GM12878 (cell line): ENCODE data around the gene BMP2K. TPM values are rescaled to one million over a fixed set of nuclear protein-coding genes. Genes with fewer than 3 reads are reported as not detected.

Experiments
- ATAC-seq: fragments of 200-7000 bp; cut with Tn5 transposase; 3 replicates; pipeline ENCODE4 v1.9.1; 2020; ENCODE audit warnings: mild to moderate bottlenecking, moderate library complexity
- BruUV-seq: library from RNA; stranded (reverse); fragments of 400-500 nt; replicated peaks from 2 replicates; lab custom pipeline; 2021; lab: Mats Ljungman, UMichigan
- CTCF ChIA-PET: fragments of 300-600 bp; sonication (Branson Sonifier 250); formaldehyde crosslinking; extraction: SDS; loops from one replicate; lab custom pipeline; 2021; ENCODE audit warnings: inconsistent platforms; lab: Yijun Ruan, JAX
- POLR2A ChIA-PET: fragments of 350-600 bp; formaldehyde crosslinking; extraction: SDS; loops from one replicate; lab custom pipeline; 2021; ENCODE audit warnings: inconsistent platforms; lab: Charles Lee
- RAD21 ChIA-PET: fragments of 300-600 bp; sonication (Branson Sonifier 250); formaldehyde crosslinking; loops from one replicate; lab custom pipeline; 2023; ENCODE audit warnings: antibody characterized with exemption; ENCODE audit not compliant: unreplicated experiment; lab: Charles Lee
- SMC1A ChIA-PET: fragments of 300-600 bp; sonication (Branson Sonifier 250); formaldehyde crosslinking; loops from one replicate; lab custom pipeline; 2023; ENCODE audit not compliant: unreplicated experiment, uncharacterized antibody; lab: Charles Lee
- DNase-seq: peaks from one replicate; pipeline ENCODE4 v3.0.0-alpha.2; 2011; ENCODE audit warnings: low read depth, low spot score
- FAIRE-seq: peaks from 3 replicates; lab custom pipeline; 2011; peaks lifted over from hg19 to GRCh38; lab: Jason Lieb, UNC
- H2AFZ ChIP-seq: 2 replicates; pipeline ENCODE4 v1.6.0; 2011; ENCODE audit warnings: low read depth, low read length, control low read depth; ENCODE audit not compliant: control insufficient read depth
- H3K27ac ChIP-seq: 2 replicates; pipeline ENCODE4 v1.5.1; 2011; ENCODE audit warnings: control low read depth; ENCODE audit not compliant: control insufficient read depth, insufficient read depth
- H3K27me3 ChIP-seq, 2 experiments: replicated peaks in 1 of 2; 2 replicates each; pipeline versions ENCODE4 v1.6.0 to v1.6.1; 2011; ENCODE audit warnings: low read length in 1 of 2; ENCODE audit not compliant: control insufficient read depth in 2 of 2, insufficient read depth in 2 of 2
- H3K36me3 ChIP-seq, 2 experiments: 2 replicates each; pipeline ENCODE4 v1.5.1; 2011; ENCODE audit warnings: low read length in 1 of 2; ENCODE audit not compliant: control insufficient read depth in 2 of 2, insufficient read depth in 2 of 2
- H3K4me1 ChIP-seq: 2 replicates; pipeline ENCODE4 v1.6.1; 2011; ENCODE audit warnings: mild to moderate bottlenecking, low read length, moderate library complexity, mixed read lengths; ENCODE audit not compliant: control insufficient read depth, insufficient read depth
- H3K4me2 ChIP-seq: 2 replicates; pipeline ENCODE4 v1.6.0; 2011; ENCODE audit warnings: control low read depth; ENCODE audit not compliant: control insufficient read depth, insufficient read depth
- H3K4me3 ChIP-seq: fragments of 200-600 bp; sonication (generic); 2 replicates; pipeline ENCODE4 v1.5.1; 2016
- H3K79me2 ChIP-seq: 2 replicates; pipeline ENCODE4 v1.6.0; 2011; ENCODE audit warnings: low read length; ENCODE audit not compliant: control insufficient read depth, insufficient read depth
- H3K9ac ChIP-seq: 2 replicates; pipeline ENCODE4 v1.8.0; 2011; ENCODE audit warnings: low read length, control low read depth, mixed read lengths; ENCODE audit not compliant: control insufficient read depth, insufficient read depth
- H3K9me3 ChIP-seq: replicated peaks from 3 replicates; pipeline ENCODE4 v1.5.1; 2011; ENCODE audit warnings: mild to moderate bottlenecking, low read length; ENCODE audit not compliant: control insufficient read depth, insufficient read depth
- H4K20me1 ChIP-seq: 2 replicates; pipeline ENCODE4 v1.6.0; 2011; ENCODE audit not compliant: control insufficient read depth, insufficient read depth
- GABPA ChIP-seq: IDR thresholded peaks from 2 replicates; pipeline ENCODE4 v1.6.1; 2014; ENCODE audit warnings: antibody characterized with exemption, low read depth, mild to moderate bottlenecking, inconsistent platforms
- NFYA ChIP-seq: IDR thresholded peaks from 2 replicates; pipeline ENCODE4 v1.6.1; 2011; ENCODE audit warnings: low read depth, mild to moderate bottlenecking, low read length, improper control_type of control experiment, borderline replicate concordance
- RELA ChIP-seq: fragments of 450-650 bp; IDR thresholded peaks from 2 replicates; pipeline ENCODE4 v1.8.0; 2014; ENCODE audit warnings: borderline replicate concordance; ENCODE audit not compliant: partially characterized antibody
- SMC3 ChIP-seq: IDR thresholded peaks from 2 replicates; pipeline ENCODE4 v1.6.1; 2011; ENCODE audit warnings: low read length, improper control_type of control experiment, borderline replicate concordance
- SP1 ChIP-seq: IDR thresholded peaks from one replicate; pipeline ENCODE4 v1.6.1; 2011; ENCODE audit warnings: low read depth, low read length
- SREBF1 ChIP-seq: IDR thresholded peaks from 2 replicates; pipeline ENCODE4 v1.6.1; 2012; ENCODE audit warnings: mild to moderate bottlenecking, low read length
- SUPT20H ChIP-seq: IDR thresholded peaks from 2 replicates; pipeline ENCODE4 v1.6.1; 2011; ENCODE audit warnings: low read depth, mild to moderate bottlenecking, low read length, moderate library complexity, borderline replicate concordance; ENCODE audit not compliant: control insufficient read depth
- WRNIP1 ChIP-seq: IDR thresholded peaks from 2 replicates; pipeline ENCODE4 v1.6.1; 2011; ENCODE audit warnings: low read depth, low read length, improper control_type of control experiment, borderline replicate concordance
- ZNF687 ChIP-seq: fragments of 450-650 bp; IDR thresholded peaks from 2 replicates; pipeline ENCODE4 v1.6.1; 2017; ENCODE audit warnings: mild to moderate bottlenecking, moderate library complexity
- in situ Hi-C: fragments of 300-500 bp; cut with MboI; formaldehyde crosslinking; loops from 9 replicates; pipeline ENCODE4 v1.14.3; 2018; ENCODE audit warnings: mixed read lengths
- intact Hi-C: fragments of 100-400 bp; cut with micrococcal nuclease; formaldehyde crosslinking; loops from one replicate; pipeline ENCODE4 v1.14.2; 2022; ENCODE audit not compliant: unreplicated experiment
- polyA plus RNA-seq, 11 experiments: library from polyadenylated mRNA; depleted of rRNA in 4 of 11; unstranded in 6 of 11; stranded (reverse) in 5 of 11; fragments of >200 nt; fragmentation: Nextera tagmentation in 4 of 11; fragmentation: Illumina TruSeq in 1 of 11; extraction: Ambion mirVana in 4 of 11; extraction: Trizol in 1 of 11; gene quantifications; 1 replicate in 1 of 11; 2 replicates in 10 of 11; pipeline versions ENCODE4 v1.2.1 to v1.2.3, GENCODE V29; 2011 to 2016; ENCODE audit warnings: inconsistent platforms in 2 of 11, missing spikeins in 2 of 11, low read depth in 1 of 11
- total RNA-seq, 4 experiments: library from RNA; depleted of rRNA in 3 of 4; stranded (reverse); fragments of >200 nt in 3 of 4; fragmentation: Illumina TruSeq in 1 of 4; extraction: Trizol in 1 of 4; gene quantifications; 2 replicates each; pipeline versions ENCODE4 v1.2.1 to v1.2.3, GENCODE V29; 2013 to 2021
- TF ChIP-seq, protein P1 (sequence below): fragments of 450-650 bp; IDR thresholded peaks from 2 replicates; pipeline ENCODE4 v1.6.1; 2017; ENCODE audit warnings: mild to moderate bottlenecking, low read depth, inconsistent platforms; ENCODE audit not compliant: poor library complexity, severe bottlenecking
- TF ChIP-seq, protein P2 (sequence below): IDR thresholded peaks from 2 replicates; pipeline ENCODE4 v1.6.1; 2012; ENCODE audit warnings: low read depth, low read length, improper control_type of control experiment

Gene BMP2K
- total and polyA plus RNA-seq, 10 of the 15 experiments (the other 5 are each of a cell fraction or from before 2014, with no cell fraction given), result 3.3 to 84.6 (median 24.8) TPM

DNA sequence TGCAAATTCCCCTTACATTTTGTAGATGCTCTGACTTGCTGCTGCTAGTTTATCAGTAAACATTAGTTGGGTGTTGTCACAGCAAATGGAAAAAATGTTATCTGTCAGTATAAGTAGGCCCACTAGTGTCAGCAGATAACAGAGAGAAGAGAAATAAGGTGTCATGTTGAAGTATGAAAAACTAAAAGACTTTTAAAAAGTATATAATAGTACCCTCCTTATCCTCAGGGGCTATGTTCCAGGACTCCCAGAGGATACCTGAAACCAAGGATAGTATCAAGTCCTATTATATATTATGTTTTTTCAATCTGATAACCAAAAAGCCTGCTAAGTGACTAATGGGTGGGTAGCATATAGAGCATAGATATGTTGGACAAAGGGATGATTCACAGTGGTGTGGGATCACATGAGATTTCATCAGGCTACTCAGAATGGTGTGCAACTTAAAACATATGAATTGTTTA is 11.6 kb upstream of the BMP2K start:
- no peaks in the 10 kb centered on the region for H3K9me3 ChIP-seq
- FAIRE-seq, result no peak

More for the DNA sequence above, 11.6 kb upstream of the BMP2K start:
- no peaks in the 10 kb centered on the region for H3K27me3 ChIP-seq
- no peaks in the 10 kb centered on the region for H3K36me3 ChIP-seq
- intact Hi-C loops, result no loop called here
- DNase-seq (no peak), ATAC-seq (no peak)
- peaks cover 27% of the 10 kb centered on the region for H3K4me1 ChIP-seq
- ChIA-PET RAD21 (interaction anchor here (0.8 to 1.2 kb wide), 2 partner anchors 14 to 46 kb away, joined by 3 to 4 read pairs; no protein-coding TSS in a partner anchor), POLR2A (interaction anchor here (1.4 kb wide), 1 partner anchor 10 kb away, joined by 4 read pairs; no protein-coding TSS in a partner anchor), SMC1A (interaction anchor here (0.8 to 2.4 kb wide), 7 partner anchors 10 to 103 kb away, joined by 3 to 8 read pairs (median 3); no protein-coding TSS in a partner anchor), CTCF (interaction anchor here (1.3 kb wide), 1 partner anchor 14 kb away, joined by 3 read pairs; no protein-coding TSS in a partner anchor)
- no peak overlapping the region for H2AFZ ChIP-seq
- H3K4me2 ChIP-seq, result no peak overlapping the region
- no peaks in the 10 kb centered on the region for H3K79me2 ChIP-seq
- BruUV-seq, result no TSS peak
- H3K4me3 ChIP-seq, result no peak overlapping the region
- no peak overlapping the region for H3K9ac ChIP-seq
- no peaks in the 10 kb centered on the region for H4K20me1 ChIP-seq
- H3K27ac ChIP-seq, result no peak overlapping the region
- in situ Hi-C loops, result loop anchor here (25.0 kb wide), 1 partner anchor 1298 kb away; the partner anchor contains the start of gene ANTXR2
- TF ChIP-seq SP1 (no peak), SREBF1 (no peak), SMC3 (no peak), ZNF687 (no peak), SUPT20H (no peak), NFYA (no peak), GABPA (no peak), RELA (no peak), WRNIP1 (no peak)
- TF ChIP-seq, protein P1, sequence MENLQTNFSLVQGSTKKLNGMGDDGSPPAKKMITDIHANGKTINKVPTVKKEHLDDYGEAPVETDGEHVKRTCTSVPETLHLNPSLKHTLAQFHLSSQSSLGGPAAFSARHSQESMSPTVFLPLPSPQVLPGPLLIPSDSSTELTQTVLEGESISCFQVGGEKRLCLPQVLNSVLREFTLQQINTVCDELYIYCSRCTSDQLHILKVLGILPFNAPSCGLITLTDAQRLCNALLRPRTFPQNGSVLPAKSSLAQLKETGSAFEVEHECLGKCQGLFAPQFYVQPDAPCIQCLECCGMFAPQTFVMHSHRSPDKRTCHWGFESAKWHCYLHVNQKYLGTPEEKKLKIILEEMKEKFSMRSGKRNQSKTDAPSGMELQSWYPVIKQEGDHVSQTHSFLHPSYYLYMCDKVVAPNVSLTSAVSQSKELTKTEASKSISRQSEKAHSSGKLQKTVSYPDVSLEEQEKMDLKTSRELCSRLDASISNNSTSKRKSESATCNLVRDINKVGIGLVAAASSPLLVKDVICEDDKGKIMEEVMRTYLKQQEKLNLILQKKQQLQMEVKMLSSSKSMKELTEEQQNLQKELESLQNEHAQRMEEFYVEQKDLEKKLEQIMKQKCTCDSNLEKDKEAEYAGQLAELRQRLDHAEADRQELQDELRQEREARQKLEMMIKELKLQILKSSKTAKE, result no peak
- TF ChIP-seq, protein P2, sequence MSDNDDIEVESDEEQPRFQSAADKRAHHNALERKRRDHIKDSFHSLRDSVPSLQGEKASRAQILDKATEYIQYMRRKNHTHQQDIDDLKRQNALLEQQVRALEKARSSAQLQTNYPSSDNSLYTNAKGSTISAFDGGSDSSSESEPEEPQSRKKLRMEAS, result no peak
